Islet precursor cell (in vitro differentiated cells): ENCODE data around the gene SBK2.
"Not testable (repeated sequence)": the region's sequence is repeated elsewhere in the genome, so short reads cannot be mapped to it uniquely, and the experiment has no call there.

Experiments used
- DNase-seq: peaks from one replicate; pipeline ENCODE4 v3.0.0-alpha.2; 2018

The SBK2 gene

GRCh38 chr19:55536951-55537740 is at the start of gene SBK2:
Gene SBK2, minus strand, starts transcription at chr19:55537133. Its CDS starts 839 bp downstream, at chr19:55536294.
- peak; percentile 80 for DNase-seq

GRCh38 chr19:55585658-55586339 is 48.9 kb upstream of the SBK2 start:
- DNase-seq = peak; percentile 90

GRCh38 chr19:55584871-55585270 is 47.9 kb upstream of the SBK2 start:
- no peak for DNase-seq

- not testable (repeated sequence) for DNase-seq
Observed at GRCh38 chr19:55583897-55584296, 47.0 kb upstream of the SBK2 start.

- DNase-seq = not testable (repeated sequence)
Observed at GRCh38 chr19:55582284-55582683, 45.4 kb upstream of the SBK2 start.

- DNase-seq = no peak
Observed at GRCh38 chr19:55581823-55582223, 44.9 kb upstream of the SBK2 start.

GRCh38 chr19:55581145-55581822 is 44.4 kb upstream of the SBK2 start:
- no peak for DNase-seq

- peak; percentile 91 for DNase-seq
Observed at GRCh38 chr19:55580628-55581144, 43.8 kb upstream of the SBK2 start, which contains the start of gene ZNF579. Gene ZNF579, minus strand, starts transcription at chr19:55580848. Its CDS starts 1,209 bp downstream, at chr19:55579639.

GRCh38 chr19:55579766-55580621 is 43.1 kb upstream of the SBK2 start:
- peak; percentile 68 for DNase-seq

GRCh38 chr19:55578761-55579747 is 42.1 kb upstream of the SBK2 start:
- DNase-seq = no peak

GRCh38 chr19:55578031-55578760 is 41.3 kb upstream of the SBK2 start:
- no peak for DNase-seq

- DNase-seq = no peak
Observed at GRCh38 chr19:55576746-55577145, 39.8 kb upstream of the SBK2 start.

GRCh38 chr19:55573929-55574328 is 37.0 kb upstream of the SBK2 start:
- DNase-seq = not testable (repeated sequence)

- DNase-seq = not testable (repeated sequence)
Observed at GRCh38 chr19:55569477-55569876, 32.5 kb upstream of the SBK2 start.

GRCh38 chr19:55567708-55568328 is 30.9 kb upstream of the SBK2 start:
- DNase-seq = no peak

GRCh38 chr19:55566823-55567222 is 29.9 kb upstream of the SBK2 start:
- DNase-seq = no peak

- peak; percentile 64 for DNase-seq
Observed at GRCh38 chr19:55563261-55563690, 26.3 kb upstream of the SBK2 start.

GRCh38 chr19:55559684-55560083 is 22.8 kb upstream of the SBK2 start:
- no peak for DNase-seq

GRCh38 chr19:55554741-55555152 is 17.8 kb upstream of the SBK2 start:
- no peak for DNase-seq

- DNase-seq = no peak
Observed at GRCh38 chr19:55554302-55554701, 17.4 kb upstream of the SBK2 start.
